ENCODE results near the gene ACTG1.
A peak's percentile ranks its signal among the peaks of the same experiment; 100 is the strongest.

Gene ACTG1

GRCh38 chr17:81511804-81512561 lies 616 bp downstream of the ACTG1 start:
- H3K27ac ChIP-seq (ENCODE audit: poor library complexity, severe bottlenecking): peak overlapping the region; percentile 97
- peaks cover 5% of the 10 kb centered on the region for H3K4me1 ChIP-seq (ENCODE audit: insufficient read depth, poor library complexity, severe bottlenecking)
- peak; percentile 74 for DNase-seq (ENCODE audit: low spot score)
- TF ChIP-seq CTCF (IDR thresholded peaks at IDR 0.05; ENCODE audit: poor library complexity, severe bottlenecking): no peak
- H3K36me3 ChIP-seq (ENCODE audit: low read depth): peaks cover 36% of the 10 kb centered on the region
- no peak for ATAC-seq (ENCODE audit: low read depth)
- H3K4me3 ChIP-seq (ENCODE audit: severe bottlenecking): peak overlapping the region; percentile 66
- H3K27me3 ChIP-seq (ENCODE audit: insufficient read depth, poor library complexity, severe bottlenecking): no peaks in the 10 kb centered on the region
- no peaks in the 10 kb centered on the region for H3K9me3 ChIP-seq (ENCODE audit: severe bottlenecking)

GRCh38 chr17:81511554-81511803 lies 1.1 kb downstream of the ACTG1 start:
- peaks cover 36% of the 10 kb centered on the region for H3K36me3 ChIP-seq (ENCODE audit: low read depth)
- peak overlapping the region; percentile 66 for H3K4me3 ChIP-seq (ENCODE audit: severe bottlenecking)
- DNase-seq (ENCODE audit: low spot score) (no peak), ATAC-seq (ENCODE audit: low read depth) (no peak)
- H3K4me1 ChIP-seq (ENCODE audit: insufficient read depth, poor library complexity, severe bottlenecking): peaks cover 5% of the 10 kb centered on the region
- no peaks in the 10 kb centered on the region for H3K9me3 ChIP-seq (ENCODE audit: severe bottlenecking)
- H3K27me3 ChIP-seq (ENCODE audit: insufficient read depth, poor library complexity, severe bottlenecking): no peaks in the 10 kb centered on the region
- no peak for TF ChIP-seq CTCF (IDR thresholded peaks at IDR 0.05; ENCODE audit: poor library complexity, severe bottlenecking)
- peak overlapping the region; percentile 97 for H3K27ac ChIP-seq (ENCODE audit: poor library complexity, severe bottlenecking)

- DNase-seq (ENCODE audit: low spot score): peak; percentile 71
- peak overlapping the region; percentile 97 for H3K27ac ChIP-seq (ENCODE audit: poor library complexity, severe bottlenecking)
- H3K9me3 ChIP-seq (ENCODE audit: severe bottlenecking): no peaks in the 10 kb centered on the region
These were observed 1.6 kb downstream of the ACTG1 start for GRCh38 chr17:81510785-81511553.

GRCh38 chr17:81509972-81510784 lies 2.4 kb downstream of the ACTG1 start:
- no peak for TF ChIP-seq CTCF (IDR thresholded peaks at IDR 0.05; ENCODE audit: poor library complexity, severe bottlenecking)
- ATAC-seq (ENCODE audit: low read depth) (no peak), DNase-seq (ENCODE audit: low spot score) (no peak)
- Histone ChIP-seq H3K36me3 (ENCODE audit: low read depth) (peaks cover 36% of the 10 kb centered on the region), H3K9me3 (ENCODE audit: severe bottlenecking) (no peaks in the 10 kb centered on the region), H3K4me3 (ENCODE audit: severe bottlenecking) (peak overlapping the region; percentile 66), H3K4me1 (ENCODE audit: insufficient read depth, poor library complexity, severe bottlenecking) (no peaks in the 10 kb centered on the region), H3K27ac (ENCODE audit: poor library complexity, severe bottlenecking) (peak overlapping the region; percentile 97), H3K27me3 (ENCODE audit: insufficient read depth, poor library complexity, severe bottlenecking) (no peaks in the 10 kb centered on the region)

More at GRCh38 chr17:81510785-81511553, 1.6 kb downstream of the ACTG1 start:
- Histone ChIP-seq H3K4me1 (ENCODE audit: insufficient read depth, poor library complexity, severe bottlenecking) (peaks cover 3% of the 10 kb centered on the region), H3K27me3 (ENCODE audit: insufficient read depth, poor library complexity, severe bottlenecking) (no peaks in the 10 kb centered on the region), H3K4me3 (ENCODE audit: severe bottlenecking) (peak overlapping the region; percentile 66), H3K36me3 (ENCODE audit: low read depth) (peaks cover 36% of the 10 kb centered on the region)
- ATAC-seq (ENCODE audit: low read depth): no peak
- TF ChIP-seq CTCF (IDR thresholded peaks at IDR 0.05; ENCODE audit: poor library complexity, severe bottlenecking): no peak
